ENCODE measurements around the gene HIPK2. TPM values are rescaled to one million over a fixed set of nuclear protein-coding genes. Genes with fewer than 3 reads are reported as not detected.

Gene HIPK2
- total and polyA plus RNA-seq, 2 of the 4 experiments (the other 2 are of a cell fraction) = 22.0 to 27.1 TPM

DNA sequence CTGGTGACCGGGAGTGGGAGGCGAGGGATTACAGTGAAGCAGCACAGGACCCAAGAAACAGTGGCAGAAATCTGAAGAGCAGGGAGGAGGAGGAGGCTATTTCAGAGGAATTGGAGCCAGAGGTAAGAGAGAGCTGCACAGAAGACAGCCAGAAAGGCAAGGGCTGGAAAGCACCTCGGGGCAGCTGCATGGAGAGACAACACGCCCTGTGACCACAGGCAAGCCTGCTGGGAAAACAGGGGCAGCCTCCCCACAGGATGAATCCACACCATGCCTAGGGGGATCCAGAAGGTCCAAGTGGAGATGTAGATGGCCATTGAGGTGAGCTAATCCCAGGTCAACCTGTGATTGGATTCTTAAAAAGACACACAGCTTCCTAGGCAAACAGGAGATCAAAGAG is 135.5 kb downstream of the HIPK2 start (continued):
- TF ChIP-seq, protein P1, sequence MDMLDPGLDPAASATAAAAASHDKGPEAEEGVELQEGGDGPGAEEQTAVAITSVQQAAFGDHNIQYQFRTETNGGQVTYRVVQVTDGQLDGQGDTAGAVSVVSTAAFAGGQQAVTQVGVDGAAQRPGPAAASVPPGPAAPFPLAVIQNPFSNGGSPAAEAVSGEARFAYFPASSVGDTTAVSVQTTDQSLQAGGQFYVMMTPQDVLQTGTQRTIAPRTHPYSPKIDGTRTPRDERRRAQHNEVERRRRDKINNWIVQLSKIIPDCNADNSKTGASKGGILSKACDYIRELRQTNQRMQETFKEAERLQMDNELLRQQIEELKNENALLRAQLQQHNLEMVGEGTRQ (IDR thresholded peaks at IDR 0.05; ENCODE audit: low read depth, low read length) = no peak
- TF ChIP-seq FOS (IDR thresholded peaks at IDR 0.05; ENCODE audit: low read depth, low read length) (no peak), RFX5 (IDR thresholded peaks at IDR 0.05; ENCODE audit: low read depth, low read length) (no peak)

DNA sequence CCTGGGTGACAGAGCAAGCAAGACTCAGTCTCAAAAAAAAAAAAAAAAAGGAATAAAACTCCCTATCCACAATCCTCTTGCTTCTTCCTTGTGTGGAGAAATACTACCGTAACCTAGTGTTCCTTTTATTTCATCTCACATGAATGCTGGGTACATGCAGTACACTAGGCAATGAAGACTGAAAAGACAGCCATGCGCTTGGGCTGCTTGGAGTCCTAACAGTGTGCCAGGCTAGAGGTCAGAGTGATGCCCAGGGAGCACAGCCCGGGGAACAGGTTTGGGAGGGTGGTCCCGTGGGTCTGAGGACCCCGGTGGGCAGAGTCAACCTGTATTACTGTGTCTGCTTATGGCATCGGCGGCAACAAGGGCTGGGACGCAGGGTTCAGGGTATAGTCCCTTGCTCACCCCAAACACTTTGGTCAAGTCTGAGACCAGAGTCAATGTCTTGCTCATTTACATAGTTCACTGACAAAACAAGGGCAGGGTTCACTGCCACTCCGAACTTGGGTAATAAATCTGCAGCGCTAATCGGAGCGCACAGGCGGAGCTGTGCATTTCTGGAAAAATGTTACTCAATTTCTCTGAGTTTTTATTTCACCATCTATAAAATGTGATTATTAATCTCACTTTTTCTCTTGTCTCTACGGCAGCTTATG is 136.3 kb downstream of the HIPK2 start:
- Histone ChIP-seq H4K91ac (ENCODE audit: insufficient read depth, low read depth, low read length) (no peak overlapping the region), H4K20me1 (ENCODE audit: insufficient read depth, low read length) (peaks cover 92% of the 10 kb centered on the region), H2BK120ac (ENCODE audit: low read depth, low read length) (no peak overlapping the region), H3K79me1 (ENCODE audit: low read depth in 1 of 2, low read length in 2 of 2) (peaks cover 70 to 94% of the 10 kb centered on the region in 2 experiments), H2BK5ac (ENCODE audit: low read depth, low read length, poor library complexity, severe bottlenecking) (no peak overlapping the region), H4K8ac (ENCODE audit: low read depth in 2 of 2, low read length in 2 of 2) (no peak overlapping the region), H2BK15ac (ENCODE audit: low read depth, low read length) (no peak overlapping the region), H2BK20ac (ENCODE audit: low read depth, low read length) (no peak overlapping the region), H3K27ac (ENCODE audit: insufficient read depth, low read length) (no peak overlapping the region), H3K56ac (ENCODE audit: extremely low read depth, insufficient read depth, low read length) (no peak overlapping the region), H3K23ac (ENCODE audit: low read depth, low read length) (no peak overlapping the region), H2AFZ (replicated peaks; ENCODE audit: low read length, poor library complexity) (no peak overlapping the region), H3K14ac (replicated peaks; ENCODE audit: low read depth, low read length) (no peak overlapping the region), H3K9ac (ENCODE audit: low read depth, low read length) (no peak overlapping the region), H3K18ac (ENCODE audit: low read depth, low read length) (no peak overlapping the region), H3K4me1 (ENCODE audit: control insufficient read depth, insufficient read depth, low read length) (peaks cover 2% of the 10 kb centered on the region; the same call in 1 of the 2 replicates), H2AK9ac (replicated peaks; ENCODE audit: low read depth, low read length, poor library complexity) (no peak overlapping the region), H3K27me3 (ENCODE audit: control insufficient read depth, insufficient read depth, low read length) (no peaks in the 10 kb centered on the region), H2AK5ac (ENCODE audit: low read depth, low read length) (no peak overlapping the region), H3K36me3 (ENCODE audit: control insufficient read depth, insufficient read depth, low read length) (peaks cover 53% of the 10 kb centered on the region), H3K4ac (ENCODE audit: low read depth, low read length) (no peak overlapping the region), H3K4me2 (ENCODE audit: low read depth, low read length) (no peak overlapping the region), H3K9me1 (ENCODE audit: insufficient read depth, low read length) (peaks cover 35% of the 10 kb centered on the region), H3K9me3 (ENCODE audit: control insufficient read depth, insufficient read depth, low read length) (0 out of 2 replicates have a peak, but pooled peaks cover 1% of the 10 kb centered on the region), H3K4me3 (ENCODE audit: insufficient read depth, low read depth, low read length) (no peak overlapping the region), H4K5ac (ENCODE audit: low read depth, low read length) (no peak overlapping the region)
- no peak for ATAC-seq (ENCODE audit: low read depth)
- in situ Hi-C loops (cut with MboI; ENCODE audit: low sequenced_read_pairs) (loop anchor here (10.0 kb wide), 2 partner anchors 133 to 363 kb away; partner anchors contain the start of gene HIPK2), intact Hi-C loops (cut with micrococcal nuclease) (no loop called here), dilution Hi-C loops (cut with HindIII; ENCODE audit: low sequenced_read_pairs, unreplicated experiment) (no loop called here)
- CTCF ChIA-PET = no interaction called here
- TF ChIP-seq RFX5 (IDR thresholded peaks at IDR 0.05; ENCODE audit: low read depth, low read length) (no peak), NFE2L2 (IDR thresholded peaks at IDR 0.05; ENCODE audit: low read depth, low read length) (no peak), SMC3 (IDR thresholded peaks at IDR 0.05; ENCODE audit: low read depth, low read length) (no peak), POLR2A (IDR thresholded peaks at IDR 0.05; ENCODE audit: low read depth, low read length) (no peak), RAD21 (IDR thresholded peaks at IDR 0.05; ENCODE audit: low read length) (no peak), BHLHE40 (IDR thresholded peaks at IDR 0.05; ENCODE audit: low read depth, low read length) (no peak)
- TF ChIP-seq, protein P2, sequence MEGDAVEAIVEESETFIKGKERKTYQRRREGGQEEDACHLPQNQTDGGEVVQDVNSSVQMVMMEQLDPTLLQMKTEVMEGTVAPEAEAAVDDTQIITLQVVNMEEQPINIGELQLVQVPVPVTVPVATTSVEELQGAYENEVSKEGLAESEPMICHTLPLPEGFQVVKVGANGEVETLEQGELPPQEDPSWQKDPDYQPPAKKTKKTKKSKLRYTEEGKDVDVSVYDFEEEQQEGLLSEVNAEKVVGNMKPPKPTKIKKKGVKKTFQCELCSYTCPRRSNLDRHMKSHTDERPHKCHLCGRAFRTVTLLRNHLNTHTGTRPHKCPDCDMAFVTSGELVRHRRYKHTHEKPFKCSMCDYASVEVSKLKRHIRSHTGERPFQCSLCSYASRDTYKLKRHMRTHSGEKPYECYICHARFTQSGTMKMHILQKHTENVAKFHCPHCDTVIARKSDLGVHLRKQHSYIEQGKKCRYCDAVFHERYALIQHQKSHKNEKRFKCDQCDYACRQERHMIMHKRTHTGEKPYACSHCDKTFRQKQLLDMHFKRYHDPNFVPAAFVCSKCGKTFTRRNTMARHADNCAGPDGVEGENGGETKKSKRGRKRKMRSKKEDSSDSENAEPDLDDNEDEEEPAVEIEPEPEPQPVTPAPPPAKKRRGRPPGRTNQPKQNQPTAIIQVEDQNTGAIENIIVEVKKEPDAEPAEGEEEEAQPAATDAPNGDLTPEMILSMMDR (conservative IDR thresholded peaks at IDR 0.05; ENCODE audit: low read depth, low read length) = no peak
- no TSS peak for BruUV-seq (replicated peaks)
- no peak for DNase-seq
- no CpG with 5 or more reads among the region's 14 CpGs for WGBS, 2 experiments (ENCODE audit: extremely low coverage in 2 of 2, insufficient read length in 1 of 2)
- POLR2A ChIA-PET (ENCODE audit: unreplicated experiment) = no interaction called here

All from IMR-90 (cell line).